ENCODE data around the gene SERPINI1. TPM values are rescaled to one million over a fixed set of nuclear protein-coding genes. Genes with fewer than 3 reads are reported as not detected.

SERPINI1 gene
- total and polyA plus RNA-seq, 2 of the 8 experiments (the other 6 are each of a cell fraction or from before 2014, with no cell fraction given): 5.3 to 9.9 TPM

GRCh38 chr3:167705840-167706239 lies 29.7 kb upstream of the SERPINI1 start:
- CTCF ChIA-PET (ENCODE audit: partially characterized antibody): interaction anchor here (1.2 kb wide), 1 partner anchor 35 kb away, joined by 4 read pairs; no protein-coding TSS in a partner anchor

More at GRCh38 chr3:167705840-167706239, 29.7 kb upstream of the SERPINI1 start:
- no peak for FAIRE-seq
- Histone ChIP-seq H3K9ac (replicated peaks in 1 of 4; ENCODE audit: extremely low read depth in 1 of 4, low read depth in 3 of 4, low read length in 3 of 4) (no peak overlapping the region), H4K20me1 (replicated peaks in 1 of 2; ENCODE audit: control insufficient read depth in 1 of 2, insufficient read depth in 2 of 2, low read length in 2 of 2) (peaks cover 0 to 2% of the 10 kb centered on the region in 2 experiments), H2AFZ (ENCODE audit: low read length) (no peak overlapping the region), H3K9me3 (ENCODE audit: insufficient read depth in 2 of 2, low read depth in 1 of 2, low read length in 1 of 2) (no peaks in the 10 kb centered on the region), H3K79me2 (ENCODE audit: control insufficient read depth in 1 of 2, insufficient read depth in 2 of 2, low read length in 2 of 2) (peaks cover 0 to 50% of the 10 kb centered on the region in 2 experiments; a peak in 3 of 4 replicates), H3K23me2 (ENCODE audit: low read depth, low read length) (no peaks in the 10 kb centered on the region), H2BK12ac (ENCODE audit: low read depth, low read length) (no peak overlapping the region), H3K18ac (ENCODE audit: extremely low read depth, low read length) (no peak overlapping the region), H2BK20ac (ENCODE audit: low read length) (no peak overlapping the region), H3K23ac (ENCODE audit: insufficient read length) (no peak overlapping the region), H3K56ac (replicated peaks; ENCODE audit: insufficient read length, low read depth, low read length) (no peak overlapping the region), H3K27me3 (replicated peaks in 1 of 4; ENCODE audit: control insufficient read depth in 3 of 4, extremely low read depth in 1 of 4, insufficient read depth in 3 of 4, low read length in 3 of 4) (no peaks in the 10 kb centered on the region), H3K4me1 (replicated peaks in 1 of 4; ENCODE audit: control insufficient read depth in 3 of 4, insufficient read depth in 4 of 4, low read length in 3 of 4) (no peaks in the 10 kb centered on the region), H4K5ac (ENCODE audit: insufficient read length, low read depth, low read length) (no peak overlapping the region), H3K36me3 (ENCODE audit: control insufficient read depth in 2 of 4, insufficient read depth in 4 of 4, low read length in 3 of 4) (peaks cover 2 to 41% (median 9%) of the 10 kb centered on the region in 4 experiments; a peak in 7 of 8 replicates), H3K14ac (ENCODE audit: insufficient read length) (no peak overlapping the region), H2BK120ac (replicated peaks; ENCODE audit: low read depth, low read length) (no peak overlapping the region), H3K27ac (ENCODE audit: low read depth, low read length) (no peak overlapping the region), H3K4ac (replicated peaks; ENCODE audit: insufficient read length, low read depth, low read length) (no peak overlapping the region), H4K91ac (replicated peaks; ENCODE audit: insufficient read length, low read length) (no peak overlapping the region), H3K4me3 (ENCODE audit: extremely low read depth in 1 of 4, insufficient read depth in 2 of 4, low read depth in 3 of 4, low read length in 4 of 4) (no peak overlapping the region), H2BK5ac (ENCODE audit: low read depth, low read length) (no peak overlapping the region), H2AK5ac (ENCODE audit: low read depth, low read length) (no peak overlapping the region), H2BK15ac (ENCODE audit: low read length) (no peak overlapping the region), H3K4me2 (ENCODE audit: insufficient read depth in 1 of 2, low read depth in 2 of 2, low read length in 2 of 2) (no peak overlapping the region), H3K79me1 (ENCODE audit: low read depth, low read length) (peaks cover 2% of the 10 kb centered on the region), H4K8ac (ENCODE audit: extremely low read depth, insufficient read depth, low read length) (no peak overlapping the region)
- POLR2A ChIA-PET (ENCODE audit: partially characterized antibody): no interaction called here
- TF ChIP-seq TBP (IDR thresholded peaks at IDR 0.05; ENCODE audit: low read depth, low read length): no peak
- TF ChIP-seq RAD21 (IDR thresholded peaks at IDR 0.05 in 1 of 2, conservative IDR thresholded peaks at IDR 0.05 in 1 of 2; ENCODE audit: low read depth in 2 of 2, low read length in 2 of 2): no peak
- no peak for TF ChIP-seq KDM1A (IDR thresholded peaks at IDR 0.05; ENCODE audit: borderline replicate concordance, low read length)
- TF ChIP-seq SP4 (IDR thresholded peaks at IDR 0.05; ENCODE audit: low read length): no peak
- no peak for TF ChIP-seq SUZ12 (IDR thresholded peaks at IDR 0.05; ENCODE audit: low read length)
- no peak for TF ChIP-seq SRF (IDR thresholded peaks at IDR 0.05; ENCODE audit: low read depth, low read length)
- no peak for TF ChIP-seq BRCA1 (IDR thresholded peaks at IDR 0.05; ENCODE audit: low read depth, low read length)
- TF ChIP-seq CHD1 (IDR thresholded peaks at IDR 0.05; ENCODE audit: low read depth, low read length): no peak
- no peak for TF ChIP-seq NANOG (IDR thresholded peaks at IDR 0.05; ENCODE audit: insufficient read depth, low read depth, low read length, poor library complexity, severe bottlenecking)
- TF ChIP-seq EGR1 (IDR thresholded peaks at IDR 0.05; ENCODE audit: borderline replicate concordance, low read depth, low read length): no peak
- TF ChIP-seq EP300 (IDR thresholded peaks at IDR 0.05; ENCODE audit: borderline replicate concordance in 1 of 2, low read depth in 2 of 2, low read length in 2 of 2): no peak
- TF ChIP-seq ZNF274 (IDR thresholded peaks at IDR 0.05; ENCODE audit: borderline replicate concordance, extremely low read depth, low read length): no peak
- DNase-seq (ENCODE audit: low read depth in 1 of 2, low spot score in 2 of 2): no peak
- WGBS, 2 experiments (ENCODE audit: extremely low coverage in 1 of 2, insufficient coverage in 1 of 2, insufficient read length in 1 of 2, insufficient replicate concordance in 2 of 2, low coverage in 1 of 2, low lambda C conversion rate in 2 of 2, missing lambda C conversion rate in 1 of 2): 86% methylated on average over 2 of the region's 2 CpGs; no CpG with 5 or more reads in 1 of the 2 experiments

Data from H1 (cell line).